ENCODE data around the gene TNNT3. TPM values are rescaled to one million over a fixed set of nuclear protein-coding genes. Genes with fewer than 3 reads are reported as not detected.

The TNNT3 gene
- total RNA-seq, 1 experiment from 2014 or later, result not detected

DNA sequence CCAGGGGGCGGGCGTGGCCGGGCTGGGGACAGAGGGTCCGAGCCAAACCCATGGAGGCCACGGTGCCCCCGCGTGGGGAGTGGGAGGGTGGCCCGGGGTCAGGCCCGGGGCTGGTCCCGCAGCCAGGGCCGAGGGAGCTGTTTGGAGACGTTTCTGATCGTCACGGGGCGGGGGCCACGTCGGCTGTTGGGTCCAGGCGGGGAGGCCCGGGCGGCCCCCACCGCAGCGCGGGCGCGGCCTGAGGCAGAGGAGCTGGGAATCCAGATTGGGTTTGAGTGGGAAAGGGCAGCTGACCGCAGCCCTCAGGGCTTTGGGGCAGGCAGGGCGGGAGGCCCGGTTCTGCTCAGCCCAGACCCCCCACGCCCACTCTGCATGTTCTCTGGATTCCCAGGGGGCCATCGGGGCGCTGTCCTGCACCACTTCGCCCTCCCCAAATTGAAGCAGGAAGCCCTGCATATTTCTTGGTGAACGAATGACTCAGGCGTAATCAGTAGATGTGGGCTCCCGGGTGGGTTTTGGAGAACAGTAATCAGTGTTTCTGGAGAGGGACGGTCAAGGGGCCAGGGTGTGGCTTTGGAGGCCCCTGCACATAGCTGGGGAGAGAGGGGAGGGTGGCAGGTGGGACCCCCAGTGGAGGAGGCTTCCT, 28.2 kb downstream of the TNNT3 start:
- no TSS peak for BruUV-seq (replicated peaks)
- Histone ChIP-seq H3K36me3 (ENCODE audit: low read depth) (no peaks in the 10 kb centered on the region), H3K27ac (no peak overlapping the region), H3K9me3 (ENCODE audit: insufficient read depth, low read depth) (no peaks in the 10 kb centered on the region), H2AFZ (no peak overlapping the region), H3K27me3 (ENCODE audit: insufficient read depth, low read depth) (no peaks in the 10 kb centered on the region), H3K4me1 (replicated peaks; ENCODE audit: insufficient read depth) (no peaks in the 10 kb centered on the region), H3F3A (ENCODE audit: insufficient read depth, low read depth) (no peaks in the 10 kb centered on the region), H3K79me2 (ENCODE audit: low read depth) (no peaks in the 10 kb centered on the region), H3K9me2 (ENCODE audit: insufficient read depth) (no peaks in the 10 kb centered on the region), H3K4me3 (no peak overlapping the region), H4K20me1 (ENCODE audit: insufficient read depth) (no peaks in the 10 kb centered on the region), H3K4me2 (no peak overlapping the region)
- TF ChIP-seq, protein P1, sequence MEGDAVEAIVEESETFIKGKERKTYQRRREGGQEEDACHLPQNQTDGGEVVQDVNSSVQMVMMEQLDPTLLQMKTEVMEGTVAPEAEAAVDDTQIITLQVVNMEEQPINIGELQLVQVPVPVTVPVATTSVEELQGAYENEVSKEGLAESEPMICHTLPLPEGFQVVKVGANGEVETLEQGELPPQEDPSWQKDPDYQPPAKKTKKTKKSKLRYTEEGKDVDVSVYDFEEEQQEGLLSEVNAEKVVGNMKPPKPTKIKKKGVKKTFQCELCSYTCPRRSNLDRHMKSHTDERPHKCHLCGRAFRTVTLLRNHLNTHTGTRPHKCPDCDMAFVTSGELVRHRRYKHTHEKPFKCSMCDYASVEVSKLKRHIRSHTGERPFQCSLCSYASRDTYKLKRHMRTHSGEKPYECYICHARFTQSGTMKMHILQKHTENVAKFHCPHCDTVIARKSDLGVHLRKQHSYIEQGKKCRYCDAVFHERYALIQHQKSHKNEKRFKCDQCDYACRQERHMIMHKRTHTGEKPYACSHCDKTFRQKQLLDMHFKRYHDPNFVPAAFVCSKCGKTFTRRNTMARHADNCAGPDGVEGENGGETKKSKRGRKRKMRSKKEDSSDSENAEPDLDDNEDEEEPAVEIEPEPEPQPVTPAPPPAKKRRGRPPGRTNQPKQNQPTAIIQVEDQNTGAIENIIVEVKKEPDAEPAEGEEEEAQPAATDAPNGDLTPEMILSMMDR (conservative IDR thresholded peaks at IDR 0.05), result no peak
- no peak for TF ChIP-seq EZH2 (IDR thresholded peaks at IDR 0.05; ENCODE audit: low read depth)
- DNase-seq, result no peak
- ChIA-PET CTCF (interaction anchor here (0.9 to 1.6 kb wide), 3 partner anchors 203 to 295 kb away, joined by 3 read pairs; no protein-coding TSS in a partner anchor), POLR2A (ENCODE audit: unreplicated experiment) (interaction anchor here (0.7 kb wide), 1 partner anchor 156 kb away, joined by 3 read pairs; no protein-coding TSS in a partner anchor)
- intact Hi-C loops (cut with micrococcal nuclease; ENCODE audit: unreplicated experiment), result no loop called here

DNA sequence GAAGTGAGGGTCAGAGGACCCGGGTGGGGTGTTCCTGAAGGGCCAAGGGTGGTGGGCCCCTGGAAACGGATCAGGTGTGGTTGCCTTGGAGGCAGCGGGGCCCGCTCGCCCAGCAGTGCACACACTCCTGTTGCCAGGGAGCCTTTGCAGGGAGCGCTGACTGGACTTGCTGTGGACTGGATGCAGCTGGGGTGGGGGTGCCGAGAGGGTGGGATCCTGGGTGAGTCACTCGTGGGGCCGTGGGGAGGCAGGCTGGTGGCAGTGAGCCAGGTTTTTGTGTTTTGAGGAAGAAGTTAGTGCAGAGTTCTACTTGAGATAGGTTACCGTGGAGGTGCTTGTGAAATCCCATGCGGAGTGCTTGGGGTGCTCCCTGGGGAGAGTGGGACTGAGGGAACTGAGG, 28.9 kb downstream of the TNNT3 start:
- TF ChIP-seq EZH2 (IDR thresholded peaks at IDR 0.05; ENCODE audit: low read depth), result no peak
- TF ChIP-seq, protein P1 (conservative IDR thresholded peaks at IDR 0.05), result no peak
- DNase-seq, result no peak
- Histone ChIP-seq H3K4me1 (replicated peaks; ENCODE audit: insufficient read depth) (no peaks in the 10 kb centered on the region), H3K27me3 (ENCODE audit: insufficient read depth, low read depth) (no peaks in the 10 kb centered on the region), H3K36me3 (ENCODE audit: low read depth) (no peaks in the 10 kb centered on the region), H2AFZ (no peak overlapping the region), H3K9me2 (ENCODE audit: insufficient read depth) (no peaks in the 10 kb centered on the region), H3K9me3 (ENCODE audit: insufficient read depth, low read depth) (no peaks in the 10 kb centered on the region), H3K4me2 (no peak overlapping the region), H3K27ac (no peak overlapping the region), H3K79me2 (ENCODE audit: low read depth) (no peaks in the 10 kb centered on the region), H3K4me3 (no peak overlapping the region), H4K20me1 (ENCODE audit: insufficient read depth) (no peaks in the 10 kb centered on the region), H3F3A (ENCODE audit: insufficient read depth, low read depth) (no peaks in the 10 kb centered on the region)
- intact Hi-C loops (cut with micrococcal nuclease; ENCODE audit: unreplicated experiment), result no loop called here
- no TSS peak for BruUV-seq (replicated peaks)
- ChIA-PET CTCF (interaction anchor here (1.2 to 1.6 kb wide), 3 partner anchors 202 to 296 kb away, joined by 3 read pairs; no protein-coding TSS in a partner anchor), POLR2A (ENCODE audit: unreplicated experiment) (interaction anchor here (0.7 kb wide), 1 partner anchor 155 kb away, joined by 5 read pairs; no protein-coding TSS in a partner anchor)

GRCh38 chr11:1949302-1949701, 29.8 kb downstream of the TNNT3 start:
- no peaks in the 10 kb centered on the region for H3K27me3 ChIP-seq (ENCODE audit: insufficient read depth, low read depth)
- H3K4me1 ChIP-seq (replicated peaks; ENCODE audit: insufficient read depth), result no peaks in the 10 kb centered on the region
- H3K79me2 ChIP-seq (ENCODE audit: low read depth), result no peaks in the 10 kb centered on the region
- CTCF ChIA-PET, result interaction anchor here (1.2 to 1.6 kb wide), 3 partner anchors 201 to 297 kb away, joined by 3 read pairs; no protein-coding TSS in a partner anchor
- H3K36me3 ChIP-seq (ENCODE audit: low read depth), result no peaks in the 10 kb centered on the region
- TF ChIP-seq, protein P1 (conservative IDR thresholded peaks at IDR 0.05), result no peak
- no peak for TF ChIP-seq EZH2 (IDR thresholded peaks at IDR 0.05; ENCODE audit: low read depth)
- no peaks in the 10 kb centered on the region for H3K9me3 ChIP-seq (ENCODE audit: insufficient read depth, low read depth)
- intact Hi-C loops (cut with micrococcal nuclease; ENCODE audit: unreplicated experiment), result no loop called here
- H2AFZ ChIP-seq, result no peak overlapping the region
- no peaks in the 10 kb centered on the region for H4K20me1 ChIP-seq (ENCODE audit: insufficient read depth)
- H3F3A ChIP-seq (ENCODE audit: insufficient read depth, low read depth), result no peaks in the 10 kb centered on the region
- no peak overlapping the region for H3K27ac ChIP-seq
- POLR2A ChIA-PET (ENCODE audit: unreplicated experiment), result interaction anchor here (0.7 kb wide), 1 partner anchor 156 kb away, joined by 5 read pairs; no protein-coding TSS in a partner anchor
- H3K4me3 ChIP-seq, result no peak overlapping the region
- H3K9me2 ChIP-seq (ENCODE audit: insufficient read depth), result no peaks in the 10 kb centered on the region
- no peak overlapping the region for H3K4me2 ChIP-seq
- DNase-seq, result no peak
- no TSS peak for BruUV-seq (replicated peaks)
